Measurements from ENCODE around the gene MYOF.

Gene MYOF

GRCh38 chr10:93267521-93267920 lies 214.6 kb downstream of the MYOF start:
- Histone ChIP-seq H3K36me3 (replicated peaks) (no peaks in the 10 kb centered on the region), H3K27ac (no peak overlapping the region), H3K4me3 (ENCODE audit: low read depth, low read length) (no peak overlapping the region), H3K27me3 (replicated peaks) (no peaks in the 10 kb centered on the region)
- in situ Hi-C loops (cut with HindIII; ENCODE audit: low pct_ligation_motif_present, low sequenced_read_pairs), result no loop called here
- DNase-seq, result no peak
- no peak for TF ChIP-seq CTCF (IDR thresholded peaks at IDR 0.05; ENCODE audit: low read depth, low read length, missing control alignments)

- DNase-seq, result no peak
- Histone ChIP-seq H3K27me3 (replicated peaks) (no peaks in the 10 kb centered on the region), H3K4me3 (ENCODE audit: low read depth, low read length) (no peak overlapping the region), H3K27ac (no peak overlapping the region), H3K36me3 (replicated peaks) (no peaks in the 10 kb centered on the region)
- no peak for TF ChIP-seq CTCF (IDR thresholded peaks at IDR 0.05; ENCODE audit: low read depth, low read length, missing control alignments)
- in situ Hi-C loops (cut with HindIII; ENCODE audit: low pct_ligation_motif_present, low sequenced_read_pairs), result no loop called here
These were observed 215.3 kb downstream of the MYOF start for GRCh38 chr10:93266858-93267257.

DNA sequence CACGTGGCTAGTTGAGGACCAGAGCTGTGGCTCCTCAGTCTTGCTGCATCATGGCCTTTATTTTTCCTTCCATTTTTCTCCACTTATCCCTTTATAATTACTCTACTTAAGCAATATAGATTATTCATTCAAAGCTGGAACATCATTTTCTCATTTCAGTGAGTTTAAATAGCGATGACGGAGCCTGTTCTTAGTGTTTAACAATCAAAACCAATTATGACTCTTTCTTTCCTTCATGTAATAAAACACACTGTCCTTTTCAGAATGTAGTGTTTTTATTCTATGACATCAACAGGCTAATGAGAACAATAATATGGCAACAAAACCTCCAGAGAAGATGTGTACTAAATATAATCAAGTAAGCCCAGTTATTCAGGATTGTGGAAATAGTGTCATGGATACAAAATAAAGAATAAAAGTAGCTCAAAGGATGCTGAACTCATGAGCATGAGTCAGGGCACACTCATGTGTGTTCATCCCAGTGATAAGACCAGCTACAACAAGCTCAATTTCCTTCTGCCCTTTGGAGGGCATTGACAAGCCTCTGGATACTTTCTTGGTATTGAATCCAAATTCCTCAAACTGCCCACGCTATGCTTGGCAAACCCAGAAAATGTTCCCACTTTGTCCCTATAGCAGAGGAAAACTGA lies 220.0 kb downstream of the MYOF start:
- DNase-seq, result peak; percentile 82
- TF ChIP-seq CTCF (IDR thresholded peaks at IDR 0.05; ENCODE audit: low read depth, low read length, missing control alignments), result no peak
- Histone ChIP-seq H3K36me3 (replicated peaks) (no peaks in the 10 kb centered on the region), H3K4me3 (ENCODE audit: low read depth, low read length) (no peak overlapping the region), H3K27ac (no peak overlapping the region), H3K27me3 (replicated peaks) (no peaks in the 10 kb centered on the region)
- in situ Hi-C loops (cut with HindIII; ENCODE audit: low pct_ligation_motif_present, low sequenced_read_pairs), result no loop called here

DNA sequence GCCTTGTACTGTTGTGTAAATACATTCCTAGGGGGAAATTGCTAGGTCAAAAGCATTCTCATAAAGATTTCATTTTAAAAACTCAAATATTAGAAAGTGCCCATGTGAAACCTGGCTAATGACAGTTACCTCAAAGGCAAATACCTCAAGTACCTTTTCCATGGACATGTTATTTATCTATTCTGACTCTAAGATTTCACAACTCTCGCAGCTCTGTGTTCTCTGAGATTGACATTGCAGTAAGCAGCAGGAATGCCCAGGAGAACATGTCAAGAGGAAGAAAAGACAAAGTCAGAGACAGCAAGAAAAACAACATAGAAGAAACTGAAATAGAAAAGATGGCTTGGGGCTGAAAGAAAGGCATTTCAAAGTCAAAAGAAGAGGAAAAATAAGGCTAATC lies 221.0 kb downstream of the MYOF start:
- Histone ChIP-seq H3K36me3 (replicated peaks) (no peaks in the 10 kb centered on the region), H3K27me3 (replicated peaks) (no peaks in the 10 kb centered on the region), H3K27ac (no peak overlapping the region), H3K4me3 (ENCODE audit: low read depth, low read length) (no peak overlapping the region)
- no peak for TF ChIP-seq CTCF (IDR thresholded peaks at IDR 0.05; ENCODE audit: low read depth, low read length, missing control alignments)
- no peak for DNase-seq
- in situ Hi-C loops (cut with HindIII; ENCODE audit: low pct_ligation_motif_present, low sequenced_read_pairs), result no loop called here

DNA sequence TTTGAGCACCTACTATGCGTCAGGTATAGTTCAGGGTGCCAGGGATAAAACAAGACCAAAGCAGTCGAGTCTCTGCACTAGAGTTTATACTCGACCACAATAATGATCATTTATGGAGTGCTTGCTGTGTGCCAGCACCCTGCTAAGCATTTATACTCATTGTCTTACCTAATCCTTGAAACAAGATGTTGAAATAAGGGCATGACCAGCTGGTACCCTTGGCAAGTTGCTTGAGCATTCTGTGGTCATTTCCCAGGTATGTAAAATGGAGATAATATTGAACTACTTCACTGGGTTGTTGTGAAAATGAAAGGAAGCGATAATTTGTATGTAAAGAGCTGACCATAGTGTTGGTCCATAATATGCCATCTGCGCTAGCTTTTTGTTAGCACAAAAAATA lies 223.0 kb downstream of the MYOF start:
- DNase-seq, result no peak
- in situ Hi-C loops (cut with HindIII; ENCODE audit: low pct_ligation_motif_present, low sequenced_read_pairs), result no loop called here

More for the DNA sequence above, 223.0 kb downstream of the MYOF start:
- no peaks in the 10 kb centered on the region for H3K27me3 ChIP-seq (replicated peaks)
- no peaks in the 10 kb centered on the region for H3K36me3 ChIP-seq (replicated peaks)
- H3K27ac ChIP-seq, result no peak overlapping the region
- no peak overlapping the region for H3K4me3 ChIP-seq (ENCODE audit: low read depth, low read length)
- TF ChIP-seq CTCF (IDR thresholded peaks at IDR 0.05; ENCODE audit: low read depth, low read length, missing control alignments), result no peak

All from brain microvascular endothelial cell (primary cell).